Brain microvascular endothelial cell (primary cell): Measurements from ENCODE around the gene ZNF385A.

ENCODE experiments used
- DNase-seq: peaks from one replicate; pipeline ENCODE4 v3.0.0-alpha.2; 2020
- H3K27ac ChIP-seq: fragments of 250-450 bp; sonication (Bioruptor Pico); 2 replicates; pipeline ENCODE4 v1.5.1; 2020; ENCODE audit warnings: mild to moderate bottlenecking, moderate library complexity
- H3K27me3 ChIP-seq: fragments of 250-450 bp; sonication (Bioruptor Pico); replicated peaks from 2 replicates; pipeline ENCODE4 v1.5.1; 2020; ENCODE audit warnings: mild to moderate bottlenecking
- H3K36me3 ChIP-seq: fragments of 250-450 bp; sonication (Bioruptor Pico); replicated peaks from 2 replicates; pipeline ENCODE4 v1.5.1; 2020; ENCODE audit warnings: mild to moderate bottlenecking
- H3K4me3 ChIP-seq: 2 replicates; pipeline ENCODE4 v1.5.1; 2011; ENCODE audit warnings: low read depth, mild to moderate bottlenecking, control low read depth, low read length, moderate library complexity
- CTCF ChIP-seq: IDR thresholded peaks from 2 replicates; pipeline ENCODE4 v1.5.1; 2011; ENCODE audit warnings: low read depth, mild to moderate bottlenecking, moderate library complexity, low read length, control low read depth, inconsistent platforms; ENCODE audit errors: missing control alignments
- in situ Hi-C: cut with HindIII; loops from 2 replicates; pipeline ENCODE4 v1.10.0; 2017; ENCODE audit warnings: low sequenced_read_pairs, low pct_ligation_motif_present

Gene ZNF385A

GRCh38 chr12:54423816-54424150, 39.2 kb upstream of the ZNF385A start:
- no peaks in the 10 kb centered on the region for H3K27me3 ChIP-seq
- in situ Hi-C loops: no loop called here
- no peak overlapping the region for H3K27ac ChIP-seq
- no peak for DNase-seq
- no peaks in the 10 kb centered on the region for H3K36me3 ChIP-seq
- TF ChIP-seq CTCF: no peak
- no peak overlapping the region for H3K4me3 ChIP-seq

GRCh38 chr12:54421879-54422250, 37.3 kb upstream of the ZNF385A start:
- Histone ChIP-seq H3K27me3 (no peaks in the 10 kb centered on the region), H3K36me3 (no peaks in the 10 kb centered on the region), H3K27ac (no peak overlapping the region), H3K4me3 (no peak overlapping the region)
- TF ChIP-seq CTCF: no peak
- no peak for DNase-seq
- in situ Hi-C loops: no loop called here

DNA sequence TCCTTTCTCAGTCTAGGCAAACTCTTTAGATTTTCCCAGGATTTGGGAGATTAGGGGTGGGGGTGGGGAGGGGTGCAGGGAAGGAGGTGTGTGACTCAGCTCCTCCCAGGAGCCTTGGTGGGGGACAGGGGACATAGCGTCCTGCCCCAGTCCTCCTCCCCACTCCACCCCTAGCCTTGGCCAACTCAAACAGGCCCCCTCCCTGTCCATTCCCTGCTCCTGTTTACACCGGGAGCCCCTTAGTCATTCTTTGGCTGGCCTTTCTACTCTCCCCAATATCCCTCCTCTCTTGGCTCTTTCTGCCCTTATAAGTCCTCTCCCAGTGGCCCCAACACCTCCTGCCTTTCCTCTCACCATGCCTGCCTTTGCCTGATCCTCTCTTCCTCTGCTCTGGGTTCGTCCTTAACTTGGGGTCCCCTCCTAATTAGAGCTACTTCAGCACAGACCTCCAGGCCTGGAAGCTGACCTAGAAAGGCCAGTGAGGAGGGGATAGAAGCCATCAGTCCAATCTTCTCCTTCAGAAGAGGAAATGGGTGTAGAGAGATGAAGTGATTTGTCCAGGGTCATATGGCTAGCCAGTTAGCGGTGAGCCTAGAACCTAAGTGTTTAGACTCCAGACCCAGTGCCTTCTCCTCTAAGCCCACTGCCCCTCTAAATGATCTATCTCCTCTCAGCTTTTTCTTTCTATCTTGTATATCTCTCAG, 36.8 kb upstream of the ZNF385A start:
- in situ Hi-C loops: no loop called here
- Histone ChIP-seq H3K27me3 (no peaks in the 10 kb centered on the region), H3K4me3 (no peak overlapping the region), H3K27ac (no peak overlapping the region), H3K36me3 (no peaks in the 10 kb centered on the region)
- no peak for TF ChIP-seq CTCF
- DNase-seq: no peak

DNA sequence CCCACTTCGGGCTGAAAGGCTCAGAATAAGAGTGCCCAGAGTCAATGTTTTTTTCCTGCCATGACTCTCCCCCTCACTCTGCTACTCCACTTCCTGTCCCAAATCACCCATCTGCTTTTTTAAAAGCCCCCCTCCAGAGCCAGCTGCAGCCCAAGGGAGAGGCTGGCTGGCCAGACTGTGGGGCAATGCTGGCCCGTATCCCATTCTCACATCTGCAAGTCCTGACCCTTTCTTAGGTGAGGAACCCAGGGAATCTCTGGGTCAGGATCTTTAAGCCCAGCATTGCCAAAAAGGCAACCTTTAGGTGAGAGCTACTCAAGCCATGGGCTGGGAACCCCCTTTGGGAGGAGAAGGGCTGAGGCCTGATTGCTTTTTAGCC, 36.2 kb upstream of the ZNF385A start:
- Histone ChIP-seq H3K4me3 (no peak overlapping the region), H3K36me3 (no peaks in the 10 kb centered on the region), H3K27ac (peak overlapping the region; percentile 36), H3K27me3 (no peaks in the 10 kb centered on the region)
- in situ Hi-C loops: no loop called here
- DNase-seq: no peak
- no peak for TF ChIP-seq CTCF

DNA sequence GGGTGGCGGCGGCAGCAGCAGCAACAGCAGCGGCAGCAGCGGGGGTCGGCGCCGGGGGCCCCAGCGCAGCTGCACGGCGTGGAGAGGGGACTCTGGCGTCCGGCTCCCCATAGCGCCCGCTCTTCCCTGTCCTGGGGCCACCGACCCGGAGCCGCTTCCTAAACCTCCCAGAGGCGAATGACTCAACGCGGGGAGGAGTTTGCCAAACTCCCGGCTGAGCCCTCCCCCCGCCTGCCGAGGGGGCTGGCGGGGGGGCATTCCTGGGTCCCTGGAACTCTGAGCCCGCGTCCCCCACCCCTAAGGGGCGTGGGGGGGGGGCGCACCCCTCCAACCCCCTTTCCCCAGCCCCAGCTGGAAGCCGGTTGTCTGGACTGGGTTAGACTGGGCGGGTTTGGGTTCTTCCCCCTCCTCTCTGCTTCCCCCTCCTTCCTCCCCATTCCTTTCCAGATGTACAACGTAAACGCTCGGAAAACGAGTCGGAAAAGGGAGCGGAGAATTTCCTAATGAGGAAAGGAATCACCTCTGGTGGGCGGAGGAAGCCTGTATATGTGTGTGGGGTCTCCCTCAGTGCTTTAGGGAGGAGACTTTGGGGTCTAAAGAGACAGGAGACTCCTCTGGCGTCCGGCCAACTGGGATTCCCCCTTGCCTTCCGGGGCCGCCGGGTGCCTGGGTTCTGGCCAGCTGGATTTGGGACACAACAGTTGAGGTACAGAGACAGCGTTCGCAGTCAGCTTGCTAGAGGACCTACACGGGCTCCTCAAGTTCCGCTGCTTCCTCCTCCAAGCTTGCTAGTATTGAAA, 34.8 kb upstream of the ZNF385A start, which contains the start of gene ITGA5:
TSS of gene ITGA5 (minus strand) at position 179 of the 800 bp plus-strand sequence. CDS start at position 111, 68 bp downstream.
- Histone ChIP-seq H3K27ac (peak within 1 kb of the TSS; percentile 75), H3K4me3 (peak within 1 kb of the TSS; percentile 93), H3K27me3 (no peaks in the 10 kb centered on the region), H3K36me3 (no peaks in the 10 kb centered on the region)
- TF ChIP-seq CTCF: no peak
- DNase-seq: peak; percentile 53
- in situ Hi-C loops: no loop called here
